Left ventricle myocardium inferior (tissue), 1 donor: ENCODE measurements around the gene NEURL1B. TPM values are rescaled to one million over a fixed set of nuclear protein-coding genes. Genes with fewer than 3 reads are reported as not detected.
A peak's percentile ranks its signal among the peaks of the same experiment; 100 is the strongest.

Source experiments
- DNase-seq: peaks from one replicate; pipeline ENCODE4 v3.0.0-alpha.2; 2020
- H3K27ac ChIP-seq: fragments of 200-600 bp; replicated peaks from 2 replicates; pipeline ENCODE4 v1.8.0; 2021
- H3K27me3 ChIP-seq: fragments of 200-600 bp; 2 replicates; pipeline ENCODE4 v1.8.0; 2021; ENCODE audit warnings: low read depth
- H3K36me3 ChIP-seq: fragments of 200-600 bp; 2 replicates; pipeline ENCODE4 v1.8.0; 2021
- H3K4me1 ChIP-seq: fragments of 200-600 bp; 2 replicates; pipeline ENCODE4 v1.8.0; 2021
- H3K4me3 ChIP-seq: fragments of 200-600 bp; 2 replicates; pipeline ENCODE4 v1.8.0; 2021; ENCODE audit warnings: mild to moderate bottlenecking, moderate library complexity
- H3K9me3 ChIP-seq: fragments of 200-600 bp; replicated peaks from 2 replicates; pipeline ENCODE4 v1.8.0; 2021
- CTCF ChIP-seq: fragments of 200-600 bp; IDR thresholded peaks from 2 replicates; pipeline ENCODE4 v1.8.0; 2021; ENCODE audit warnings: antibody characterized with exemption, mild to moderate bottlenecking, borderline replicate concordance
- intact Hi-C: fragments of 100-400 bp; cut with micrococcal nuclease; formaldehyde crosslinking; loops from one replicate; pipeline ENCODE4 v1.11.0; 2022
- total RNA-seq: library from RNA; stranded (reverse); fragmentation: NEBNext Ultra II Directional; extraction: Animal tissue kit (Norgen Biotek cat#: 25700); gene quantifications from one replicate; pipeline ENCODE4 v1.2.1, GENCODE V29; 2021
- donor health status: DM: no; HTN: yes; CAD: no; lungs with severe emphysema.

Gene NEURL1B
- total RNA-seq, 1 donor from 2014 or later, result 24.0 TPM

GRCh38 chr5:172715931-172716682 lies 75.0 kb downstream of the NEURL1B start:
- Histone ChIP-seq H3K27me3 (no peaks in the 10 kb centered on the region), H3K4me1 (peaks cover 64% of the 10 kb centered on the region), H3K4me3 (no peak overlapping the region), H3K27ac (peak overlapping the region; percentile 82), H3K36me3 (no peaks in the 10 kb centered on the region), H3K9me3 (no peaks in the 10 kb centered on the region)
- DNase-seq, result no peak
- no peak for TF ChIP-seq CTCF
- intact Hi-C loops, result loop anchor here (2.0 kb wide), 1 partner anchor 51 kb away; no protein-coding TSS in a partner anchor

- Histone ChIP-seq H3K9me3 (no peaks in the 10 kb centered on the region), H3K4me3 (peak overlapping the region; percentile 36), H3K4me1 (peaks cover 71% of the 10 kb centered on the region), H3K27me3 (no peaks in the 10 kb centered on the region), H3K27ac (peak overlapping the region; percentile 82), H3K36me3 (no peaks in the 10 kb centered on the region)
- TF ChIP-seq CTCF, result peak; percentile 88
- DNase-seq, result peak; percentile 87
- intact Hi-C loops, result loop anchor here (2.0 kb wide), 1 partner anchor 50 kb away; no protein-coding TSS in a partner anchor
These were observed 75.8 kb downstream of the NEURL1B start for GRCh38 chr5:172716796-172717313.

- Histone ChIP-seq H3K27ac (peak overlapping the region; percentile 82), H3K36me3 (no peaks in the 10 kb centered on the region), H3K4me3 (peak overlapping the region; percentile 36), H3K9me3 (no peaks in the 10 kb centered on the region), H3K27me3 (no peaks in the 10 kb centered on the region), H3K4me1 (peaks cover 79% of the 10 kb centered on the region)
- no peak for TF ChIP-seq CTCF
- intact Hi-C loops, result loop anchor here (2.0 kb wide), 1 partner anchor 49 kb away; no protein-coding TSS in a partner anchor
- DNase-seq, result peak; percentile 12
These were observed 76.6 kb downstream of the NEURL1B start for GRCh38 chr5:172717481-172718195.

- no peaks in the 10 kb centered on the region for H3K9me3 ChIP-seq
- H3K36me3 ChIP-seq, result no peaks in the 10 kb centered on the region
- H3K27ac ChIP-seq, result no peak overlapping the region
- no peak overlapping the region for H3K4me3 ChIP-seq
- no peaks in the 10 kb centered on the region for H3K27me3 ChIP-seq
- peaks cover 76% of the 10 kb centered on the region for H3K4me1 ChIP-seq
- no peak for TF ChIP-seq CTCF
- intact Hi-C loops, result no loop called here
- no peak for DNase-seq
These were observed 77.6 kb downstream of the NEURL1B start for GRCh38 chr5:172718527-172719114.

GRCh38 chr5:172719211-172719610 lies 78.1 kb downstream of the NEURL1B start:
- peaks cover 70% of the 10 kb centered on the region for H3K4me1 ChIP-seq
- DNase-seq, result no peak
- TF ChIP-seq CTCF, result no peak
- H3K4me3 ChIP-seq, result no peak overlapping the region
- intact Hi-C loops, result no loop called here
- no peaks in the 10 kb centered on the region for H3K36me3 ChIP-seq
- no peaks in the 10 kb centered on the region for H3K27me3 ChIP-seq
- no peak overlapping the region for H3K27ac ChIP-seq
- H3K9me3 ChIP-seq, result no peaks in the 10 kb centered on the region
